PC-3 (cell line): ENCODE measurements around the gene RSL1D1.

ENCODE experiments used
- EZH2 ChIP-seq: fragments of 300-600 bp; sonication (generic); IDR thresholded peaks from one replicate; pipeline ENCODE4 v1.6.1; 2017; ENCODE audit warnings: antibody characterized with exemption, mild to moderate bottlenecking, low read length; ENCODE audit not compliant: unreplicated experiment
- EZH2phosphoT487 ChIP-seq: fragments of 300-600 bp; sonication (generic); IDR thresholded peaks from 2 replicates; pipeline ENCODE4 v1.6.1; 2018; ENCODE audit warnings: mild to moderate bottlenecking, antibody characterized with exemption, low read length, borderline replicate concordance
- TF ChIP-seq, protein P1 (sequence below): fragments of 300-600 bp; sonication (generic); conservative IDR thresholded peaks from 2 replicates; pipeline ENCODE4 v1.5.1; 2017; ENCODE audit warnings: antibody characterized with exemption, low read depth, mild to moderate bottlenecking, low read length

DNA sequence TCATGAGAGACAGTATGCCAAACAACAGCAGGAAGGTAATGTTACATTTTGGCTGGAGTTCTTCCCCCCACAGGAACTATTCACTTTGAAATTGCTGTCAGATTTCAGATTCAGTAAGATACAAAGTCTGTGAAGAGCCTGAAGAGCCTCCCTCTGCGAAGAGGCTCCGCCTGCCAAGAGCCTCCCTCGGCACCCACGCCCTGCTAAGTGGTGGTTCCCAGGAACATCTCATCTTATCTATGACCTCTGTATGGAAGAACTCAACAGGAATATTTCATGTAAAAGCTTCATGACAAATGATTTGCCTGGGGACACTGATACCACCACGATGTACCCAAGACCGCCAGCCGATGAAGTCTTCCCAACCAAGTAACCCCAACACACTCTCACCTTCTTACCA lies 57.5 kb downstream of the RSL1D1 start:
- TF ChIP-seq, protein P1, sequence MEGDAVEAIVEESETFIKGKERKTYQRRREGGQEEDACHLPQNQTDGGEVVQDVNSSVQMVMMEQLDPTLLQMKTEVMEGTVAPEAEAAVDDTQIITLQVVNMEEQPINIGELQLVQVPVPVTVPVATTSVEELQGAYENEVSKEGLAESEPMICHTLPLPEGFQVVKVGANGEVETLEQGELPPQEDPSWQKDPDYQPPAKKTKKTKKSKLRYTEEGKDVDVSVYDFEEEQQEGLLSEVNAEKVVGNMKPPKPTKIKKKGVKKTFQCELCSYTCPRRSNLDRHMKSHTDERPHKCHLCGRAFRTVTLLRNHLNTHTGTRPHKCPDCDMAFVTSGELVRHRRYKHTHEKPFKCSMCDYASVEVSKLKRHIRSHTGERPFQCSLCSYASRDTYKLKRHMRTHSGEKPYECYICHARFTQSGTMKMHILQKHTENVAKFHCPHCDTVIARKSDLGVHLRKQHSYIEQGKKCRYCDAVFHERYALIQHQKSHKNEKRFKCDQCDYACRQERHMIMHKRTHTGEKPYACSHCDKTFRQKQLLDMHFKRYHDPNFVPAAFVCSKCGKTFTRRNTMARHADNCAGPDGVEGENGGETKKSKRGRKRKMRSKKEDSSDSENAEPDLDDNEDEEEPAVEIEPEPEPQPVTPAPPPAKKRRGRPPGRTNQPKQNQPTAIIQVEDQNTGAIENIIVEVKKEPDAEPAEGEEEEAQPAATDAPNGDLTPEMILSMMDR = no peak
- TF ChIP-seq EZH2phosphoT487 (no peak), EZH2 (no peak)
